HG02970 (cell line): ENCODE results near the gene TRABD2B.
"Not testable (repeated sequence)": the region's sequence is repeated elsewhere in the genome, so short reads cannot be mapped to it uniquely, and the experiment has no call there.

Experiments used
- ATAC-seq: cut with Tn5 transposase; IDR thresholded peaks from one replicate; pipeline ENCODE4 v1.9.1; 2021; ENCODE audit warnings: mild to moderate bottlenecking, moderate library complexity, moderate number of reproducible peaks; ENCODE audit not compliant: unreplicated experiment, low FRiP score

TRABD2B gene

GRCh38 chr1:47970882-47971281 lies 26.3 kb downstream of the TRABD2B start:
- ATAC-seq, result no peak

- ATAC-seq, result no peak
These were observed 27.7 kb downstream of the TRABD2B start for GRCh38 chr1:47969478-47969877.

GRCh38 chr1:47968556-47968888 lies 28.7 kb downstream of the TRABD2B start:
- ATAC-seq, result no peak

- no peak for ATAC-seq
These were observed 29.2 kb downstream of the TRABD2B start for GRCh38 chr1:47967864-47968555.

DNA sequence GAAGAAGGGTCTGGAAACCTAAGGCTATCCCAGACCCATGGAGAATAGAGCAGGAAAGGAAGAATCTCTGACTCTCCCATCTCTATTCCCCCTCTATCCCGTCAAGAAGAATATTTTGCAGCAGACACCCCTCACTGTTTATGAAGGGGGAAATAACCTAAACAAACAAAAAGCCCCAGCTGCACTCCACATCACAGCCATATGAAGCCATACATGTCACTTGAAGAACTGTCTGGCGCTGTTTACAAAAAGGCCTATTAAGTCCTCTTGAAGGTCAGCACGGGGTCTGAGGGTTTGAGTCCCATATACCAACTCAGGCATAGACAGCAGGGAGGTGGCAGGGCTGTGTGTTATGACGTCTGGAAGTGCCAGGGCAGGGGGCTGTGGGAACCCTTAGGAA lies 31.4 kb downstream of the TRABD2B start:
- ATAC-seq, result no peak

DNA sequence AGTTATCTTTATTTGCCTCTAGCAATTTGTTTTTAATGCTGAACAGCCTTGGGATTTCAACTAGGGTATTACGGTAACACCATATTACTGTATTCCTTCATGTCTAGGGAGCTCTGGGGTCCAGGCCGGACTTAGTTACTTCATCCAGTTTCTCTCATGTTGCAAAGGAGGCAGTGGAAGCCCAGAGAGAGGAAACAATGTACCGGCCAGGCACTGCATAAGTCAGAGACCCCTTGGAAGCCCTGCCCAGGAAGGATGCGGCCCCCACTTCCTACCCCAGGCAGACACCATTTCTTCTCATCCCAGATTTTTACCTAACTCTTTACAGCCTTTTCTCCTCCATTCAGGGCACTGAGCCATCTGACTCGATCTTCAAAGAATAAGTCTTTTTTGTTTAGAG lies 32.5 kb downstream of the TRABD2B start:
- no peak for ATAC-seq

DNA sequence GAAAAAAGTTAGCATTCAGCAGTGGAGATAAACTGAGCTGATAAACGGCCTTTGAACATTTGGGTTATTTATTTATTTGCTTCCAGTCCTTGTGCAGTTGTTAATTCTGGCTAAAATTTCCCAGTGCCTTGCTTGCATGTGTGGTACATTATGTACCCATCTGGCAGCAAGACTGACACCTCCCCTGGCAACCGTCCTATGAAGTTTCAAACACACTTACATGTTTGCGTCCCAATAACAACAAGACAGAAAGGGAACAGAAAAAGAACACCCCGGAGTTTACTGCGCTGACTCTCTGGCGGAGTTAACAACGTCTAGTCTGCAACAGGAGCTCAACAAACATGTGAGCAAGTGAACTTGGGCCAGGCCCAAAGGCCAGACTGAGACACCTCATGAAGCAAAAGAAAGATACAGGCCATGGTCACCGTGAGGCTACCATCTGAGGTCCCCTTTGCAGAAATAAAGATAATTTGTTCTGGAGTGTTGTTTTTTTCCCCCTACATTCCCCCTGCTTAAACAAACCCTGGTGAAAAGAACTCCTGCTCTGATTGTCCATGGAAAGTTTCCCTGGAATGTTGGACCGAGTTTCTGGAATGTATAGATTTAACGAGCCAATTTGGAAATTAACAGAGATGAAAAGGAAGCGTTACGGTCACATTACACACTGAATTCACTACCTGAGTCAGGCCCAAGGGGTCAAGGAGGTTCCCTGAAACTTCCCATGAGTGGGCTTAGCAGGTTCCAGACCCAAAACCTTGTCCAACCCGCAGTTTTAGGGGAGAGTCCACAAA lies 33.4 kb downstream of the TRABD2B start:
- no peak for ATAC-seq

DNA sequence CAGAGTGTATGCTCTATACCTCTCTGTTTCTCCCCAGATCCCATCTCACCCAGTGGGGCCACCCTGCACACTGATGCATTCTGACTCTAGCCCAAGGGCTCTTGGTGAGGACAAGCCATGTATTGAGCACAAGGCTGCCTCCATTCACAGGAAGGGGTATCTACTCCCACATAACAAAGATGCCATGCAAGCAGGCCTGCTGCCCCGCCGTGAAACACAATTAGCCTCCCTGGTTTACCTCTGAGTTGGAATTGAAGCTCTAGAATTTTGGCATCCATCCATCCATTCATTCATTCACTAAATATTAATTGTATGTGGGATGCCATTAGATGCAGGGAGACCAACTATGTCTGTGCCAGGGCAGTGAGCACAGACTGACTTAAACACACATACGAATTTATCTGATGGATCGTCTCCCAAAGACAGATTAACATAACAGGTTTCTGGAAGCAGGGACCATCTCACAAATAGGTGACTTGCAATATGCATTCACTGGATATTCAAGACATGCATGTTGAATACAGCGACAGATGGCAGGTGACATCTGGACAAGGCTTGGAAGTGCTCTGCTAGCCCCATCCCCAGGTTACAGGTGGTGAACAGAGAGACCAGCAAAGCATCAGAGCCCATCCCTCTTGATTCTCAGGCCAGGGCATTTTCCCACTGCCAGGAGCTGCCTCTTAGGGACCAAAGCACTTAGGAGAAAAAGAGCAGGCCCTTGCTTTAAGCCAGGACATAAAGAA lies 34.3 kb downstream of the TRABD2B start:
- no peak for ATAC-seq

DNA sequence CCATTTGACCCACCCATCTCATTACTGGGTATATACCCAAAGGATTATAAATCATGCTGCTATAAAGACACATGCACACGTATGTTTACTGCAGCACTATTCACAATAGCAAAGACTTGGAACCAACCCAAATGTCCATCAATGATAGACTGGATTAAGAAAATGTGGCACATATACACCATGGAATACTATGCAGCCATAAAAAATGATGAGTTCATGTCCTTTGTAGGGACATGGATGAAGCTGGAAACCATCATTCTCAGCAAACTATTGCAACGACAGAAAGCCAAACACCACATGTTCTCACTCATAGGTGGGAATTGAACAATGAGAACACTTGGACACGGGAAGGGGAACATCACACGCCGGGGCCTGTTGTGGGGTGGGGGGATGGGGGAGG lies 35.4 kb downstream of the TRABD2B start:
- not testable (repeated sequence) for ATAC-seq

DNA sequence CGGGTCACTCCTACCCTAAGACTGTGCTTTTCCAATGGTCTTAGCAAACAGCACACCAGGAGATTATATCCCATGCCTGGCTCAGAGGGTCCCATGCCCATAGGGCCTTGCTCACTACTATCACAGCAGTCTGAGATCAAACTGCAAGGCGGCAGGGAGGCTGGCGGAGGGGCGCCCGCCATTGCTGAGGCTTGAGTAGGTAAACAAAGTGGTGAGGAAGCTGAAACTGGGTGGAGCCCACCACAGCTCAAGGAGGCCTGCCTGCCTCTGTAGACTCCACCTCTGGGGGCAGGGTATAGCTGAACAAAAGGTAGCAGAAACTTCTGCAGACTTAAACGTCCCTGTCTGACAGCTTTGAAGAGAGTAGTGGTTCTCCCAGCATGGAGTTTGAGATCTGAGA lies 40.7 kb downstream of the TRABD2B start:
- ATAC-seq, result not testable (repeated sequence)

GRCh38 chr1:47953661-47954060 lies 43.5 kb downstream of the TRABD2B start:
- no peak for ATAC-seq

- no peak for ATAC-seq
These were observed 45.5 kb downstream of the TRABD2B start for GRCh38 chr1:47951545-47952235.

GRCh38 chr1:47951026-47951425 lies 46.2 kb downstream of the TRABD2B start:
- ATAC-seq, result no peak

- no peak for ATAC-seq
These were observed 46.7 kb downstream of the TRABD2B start for GRCh38 chr1:47950471-47950870.

DNA sequence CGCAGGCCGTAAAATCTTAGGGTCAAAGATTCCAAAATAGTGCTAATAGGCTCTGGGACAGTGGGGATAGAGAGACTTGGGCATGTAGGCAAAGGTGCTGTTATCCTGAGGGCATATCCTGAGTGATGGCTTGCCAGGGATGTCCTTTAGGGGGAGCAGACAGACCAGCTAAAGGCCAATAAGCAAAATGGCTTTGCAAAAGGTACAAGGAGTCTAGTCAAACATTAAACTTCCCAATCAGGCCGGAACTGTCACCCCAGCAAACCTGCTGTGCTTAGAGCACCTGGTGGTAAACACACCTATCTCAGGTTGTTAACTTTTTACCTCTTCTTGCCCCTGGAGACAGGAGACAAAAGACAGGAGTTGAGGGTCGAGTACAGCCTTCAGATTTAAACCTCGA lies 49.1 kb downstream of the TRABD2B start:
- ATAC-seq, result no peak

- no peak for ATAC-seq
These were observed 49.7 kb downstream of the TRABD2B start for GRCh38 chr1:47947531-47947930.

DNA sequence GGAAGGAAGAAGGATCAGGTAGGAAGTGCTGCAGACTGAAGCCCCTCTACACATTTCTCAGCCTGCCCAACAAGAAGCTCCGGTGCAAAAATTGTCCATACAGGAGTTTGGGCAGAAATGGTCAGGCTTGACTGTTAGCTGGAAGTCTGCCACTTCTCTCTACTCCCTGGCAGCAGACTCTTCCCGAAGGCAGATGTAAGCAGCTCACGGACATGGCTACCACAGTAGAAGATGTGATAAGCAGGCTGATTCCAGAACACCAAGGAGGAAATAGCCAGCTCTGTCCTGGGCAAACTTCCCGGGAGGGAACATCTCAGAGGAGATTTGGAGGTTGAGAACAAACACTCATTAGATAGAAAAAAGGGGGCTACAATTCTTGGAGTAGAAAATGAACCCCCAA lies 52.6 kb downstream of the TRABD2B start:
- ATAC-seq, result no peak

GRCh38 chr1:47942240-47942629 lies 55.0 kb downstream of the TRABD2B start:
- no peak for ATAC-seq

DNA sequence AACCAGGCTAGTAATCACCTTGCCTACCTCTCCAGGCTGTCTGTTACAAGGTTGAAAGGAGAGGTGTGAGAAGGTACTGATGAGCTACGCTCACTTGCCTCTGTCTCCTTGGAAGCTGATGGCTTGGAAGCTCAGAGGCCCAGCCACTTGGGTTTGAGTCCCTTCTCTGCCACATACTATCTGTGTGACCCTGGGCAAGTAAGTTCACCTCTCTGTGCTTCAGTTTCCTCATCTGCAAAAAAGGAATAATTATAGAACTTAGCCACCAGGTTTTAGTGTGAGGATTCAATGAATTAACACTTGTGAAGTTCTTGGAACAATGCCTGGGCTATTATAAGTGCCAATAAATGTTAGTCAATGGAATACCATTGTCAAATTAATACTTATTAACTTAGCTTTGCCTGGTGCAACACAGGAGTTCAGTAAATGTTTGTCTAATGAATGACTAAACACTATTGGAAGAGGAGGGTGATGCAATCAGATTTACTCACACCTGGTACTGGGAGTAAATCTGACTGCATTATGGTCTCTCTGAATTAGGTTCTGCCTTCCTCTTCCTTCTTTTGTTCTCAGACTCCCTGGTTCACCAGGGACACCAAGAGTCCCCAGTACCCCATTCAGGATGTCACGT lies 55.5 kb downstream of the TRABD2B start:
- no peak for ATAC-seq

GRCh38 chr1:47940779-47941178 lies 56.4 kb downstream of the TRABD2B start:
- no peak for ATAC-seq
